HCT116 (cell line): ENCODE results near the gene ZNF48. TPM values are rescaled to one million over a fixed set of nuclear protein-coding genes. Genes with fewer than 3 reads are reported as not detected.

Experiments used
- ATAC-seq: fragments of 200-7000 bp; cut with Tn5 transposase; 2 replicates; pipeline ENCODE4 v1.9.1; 2020; ENCODE audit warnings: mild to moderate bottlenecking, moderate library complexity
- BruUV-seq: library from RNA; stranded (reverse); fragments of 400-500 nt; replicated peaks from 2 replicates; lab custom pipeline; 2021; lab: Mats Ljungman, UMichigan
- CTCF ChIA-PET: fragments of 300-600 bp; sonication (Branson Sonifier 250); formaldehyde crosslinking; loops from one replicate; lab custom pipeline; 2021; ENCODE audit warnings: antibody characterized with exemption; lab: Charles Lee
- POLR2A ChIA-PET: fragments of 300-600, 350-600 bp; sonication (Branson Sonifier 250); formaldehyde crosslinking; loops from one replicate; lab custom pipeline; 2021; ENCODE audit warnings: antibody characterized with exemption; lab: Charles Lee
- RAD21 ChIA-PET, 2 experiments: fragments of 300-600 bp; sonication (Branson Sonifier 250); formaldehyde crosslinking; loops; one replicate each; lab custom pipeline; 2023; ENCODE audit warnings: low total read pairs in 2 of 2; ENCODE audit not compliant: uncharacterized antibody in 2 of 2, unreplicated experiment in 2 of 2, low non-redundant PET in 1 of 2; lab: Charles Lee
- DNase-seq: peaks from one replicate; pipeline ENCODE4 v3.0.0-alpha.2; 2010; ENCODE audit warnings: low read depth, low spot score
- H2AFZ ChIP-seq: fragments of 200-600 bp; shearing (Covaris generic), sonication (generic); 2 replicates; pipeline ENCODE4 v1.6.1; 2017; ENCODE audit warnings: low read depth, mixed run types, mixed read lengths, antibody characterized with exemption, low read length; ENCODE audit not compliant: poor library complexity, severe bottlenecking
- H3K27ac ChIP-seq: 2 replicates; pipeline ENCODE4 v1.5.1; 2012; ENCODE audit warnings: low read depth, low read length
- H3K27me3 ChIP-seq: fragments of 200-600 bp; sonication (generic); 2 replicates; pipeline ENCODE4 v1.6.1; 2016; ENCODE audit warnings: mixed run types, low read length, mixed read lengths; ENCODE audit not compliant: insufficient read depth
- H3K36me3 ChIP-seq, 2 experiments: fragments of 200-500 bp in 1 of 2; fragments of 200-600 bp in 1 of 2; sonication (Bioruptor generic) in 1 of 2; sonication (generic) in 1 of 2; 2 replicates each; pipeline versions ENCODE4 v1.5.1 to v1.6.1; 2014 to 2016; ENCODE audit warnings: low read length in 2 of 2, inconsistent platforms in 1 of 2, mixed read lengths in 1 of 2, mixed run types in 1 of 2; ENCODE audit not compliant: insufficient read depth in 2 of 2, control insufficient read depth in 1 of 2
- H3K4me1 ChIP-seq, 2 experiments: fragments of 200-600 bp in 1 of 2; sonication (generic) in 1 of 2; 2 replicates each; pipeline versions ENCODE4 v1.5.1 to v1.6.1; 2012 to 2017; ENCODE audit warnings: low read length in 2 of 2, inconsistent platforms in 1 of 2, mild to moderate bottlenecking in 1 of 2, mixed read lengths in 1 of 2, mixed run types in 1 of 2, moderate library complexity in 1 of 2; ENCODE audit not compliant: insufficient read depth in 2 of 2, control insufficient read depth in 1 of 2
- H3K4me2 ChIP-seq: fragments of 200-600 bp; sonication (generic); 2 replicates; pipeline ENCODE4 v1.6.1; 2017; ENCODE audit warnings: mixed run types, low read length, mixed read lengths
- H3K4me3 ChIP-seq, 2 experiments: fragments of 200-600 bp in 1 of 2; sonication (generic) in 1 of 2; replicated peaks in 1 of 2; 2 replicates each; pipeline ENCODE4 v1.5.1; 2011 to 2016; ENCODE audit warnings: low read length in 2 of 2, control low read depth in 1 of 2, low read depth in 1 of 2, mild to moderate bottlenecking in 1 of 2, mixed read lengths in 1 of 2, mixed run types in 1 of 2
- H3K79me2 ChIP-seq: fragments of 200-600 bp; sonication (generic); 2 replicates; pipeline ENCODE4 v1.6.1; 2017; ENCODE audit warnings: mild to moderate bottlenecking, mixed run types, low read length, moderate library complexity, mixed read lengths; ENCODE audit not compliant: insufficient read depth
- H3K9ac ChIP-seq: fragments of 200-600 bp; sonication (generic); 2 replicates; pipeline ENCODE4 v1.6.1; 2016; ENCODE audit warnings: low read length, mixed read lengths
- H3K9me2 ChIP-seq: fragments of 200-600 bp; sonication (generic), shearing (Covaris generic); 2 replicates; pipeline ENCODE4 v1.6.1; 2017; ENCODE audit warnings: mixed run types, mild to moderate bottlenecking, moderate library complexity; ENCODE audit not compliant: insufficient read depth
- H3K9me3 ChIP-seq, 2 experiments: fragments of 200-500 bp in 1 of 2; fragments of 200-600 bp in 1 of 2; sonication (Bioruptor generic) in 1 of 2; sonication (generic) in 1 of 2; 2 replicates each; pipeline ENCODE4 v1.6.1; 2014 to 2017; ENCODE audit warnings: low read length in 2 of 2, mixed read lengths in 2 of 2, inconsistent platforms in 1 of 2, low read depth in 1 of 2, mild to moderate bottlenecking in 1 of 2, mixed run types in 1 of 2, moderate library complexity in 1 of 2; ENCODE audit not compliant: control insufficient read depth in 1 of 2, insufficient read depth in 1 of 2
- H4K20me1 ChIP-seq: fragments of 200-600 bp; sonication (generic), shearing (Covaris generic); 2 replicates; pipeline ENCODE4 v1.6.1; 2017; ENCODE audit warnings: mixed run types, mild to moderate bottlenecking, moderate library complexity; ENCODE audit not compliant: insufficient read depth
- EGR1 ChIP-seq: IDR thresholded peaks from 2 replicates; pipeline ENCODE4 v1.6.1; 2012; ENCODE audit warnings: low read depth
- ELF1 ChIP-seq: IDR thresholded peaks from 2 replicates; pipeline ENCODE4 v1.6.1; 2012; ENCODE audit warnings: low read depth, borderline replicate concordance
- EZH2phosphoT487 ChIP-seq: fragments of 200-600 bp; IDR thresholded peaks from 2 replicates; pipeline ENCODE4 v1.6.1; 2018; ENCODE audit warnings: antibody characterized with exemption, borderline replicate concordance
- RAD21 ChIP-seq: IDR thresholded peaks from 2 replicates; pipeline ENCODE4 v1.6.1; 2012; ENCODE audit warnings: low read depth, mild to moderate bottlenecking
- YY1 ChIP-seq: IDR thresholded peaks from 2 replicates; pipeline ENCODE4 v1.6.1; 2011; ENCODE audit warnings: low read length, low read depth, moderate library complexity, mild to moderate bottlenecking; ENCODE audit not compliant: insufficient replicate concordance; ENCODE audit errors: extremely low read depth
- intact Hi-C: fragments of 100-400 bp; cut with micrococcal nuclease; formaldehyde crosslinking; loops from 2 replicates; pipeline ENCODE4 v1.10.0; 2022
- total RNA-seq: library from RNA; stranded (reverse); gene quantifications from one replicate; pipeline ENCODE4 v1.2.1, GENCODE V29; 2021; ENCODE audit not compliant: unreplicated experiment
- TF ChIP-seq, protein P1 (sequence below), 3 experiments: fragments of 200-600 bp in 1 of 3; sonication (generic) in 1 of 3; IDR thresholded peaks in 2 of 3; conservative IDR thresholded peaks in 1 of 3; 2 replicates each; pipeline ENCODE4 v1.5.1; 2012 to 2017; ENCODE audit warnings: low read depth in 2 of 3, low read length in 2 of 3, antibody characterized with exemption in 1 of 3, borderline replicate concordance in 1 of 3, control low read depth in 1 of 3, mild to moderate bottlenecking in 1 of 3, mixed read lengths in 1 of 3, mixed run types in 1 of 3, moderate library complexity in 1 of 3; ENCODE audit not compliant: insufficient read depth in 1 of 3

The ZNF48 gene
- total RNA-seq, 1 experiment from 2014 or later, result 17.9 TPM

- POLR2A ChIA-PET, result interaction anchor here (0.7 to 1.5 kb wide), 6 partner anchors 8 to 317 kb away, joined by 3 to 9 read pairs (median 4); partner anchors contain the start of genes TBX6 and ZNF48
- no TSS peak for BruUV-seq
- peaks cover 48% of the 10 kb centered on the region for H3K79me2 ChIP-seq
- RAD21 ChIA-PET, result interaction anchor here (0.6 to 0.9 kb wide), 5 partner anchors 9 to 297 kb away, joined by 3 to 6 read pairs (median 3); partner anchors contain the start of gene GDPD3 (in 1 of the 2)
- peaks cover 18 to 39% of the 10 kb centered on the region in 2 experiments for H3K4me1 ChIP-seq
- H3K9ac ChIP-seq, result 0 out of 2 replicates have a peak overlapping the region, but pooled peaks have one; percentile 25
- intact Hi-C loops, result loop anchor here (2.0 to 5.0 kb wide), 2 partner anchors 39 to 317 kb away; partner anchors contain the start of genes TBC1D10B and TBX6
- H3K9me3 ChIP-seq, result no peaks in the 10 kb centered on the region
- no peaks in the 10 kb centered on the region for H3K27me3 ChIP-seq
- H3K27ac ChIP-seq, result peak overlapping the region; percentile 63
- CTCF ChIA-PET, result interaction anchor here (0.6 to 2.1 kb wide), 28 partner anchors 9 to 745 kb away, joined by 3 to 34 read pairs (median 4); partner anchors contain the start of genes CD2BP2, DCTPP1, GDPD3 and TBC1D10B
- peak overlapping the region in 1 of 2 experiments; percentile 7; a peak in 1 of 4 replicates for H3K4me3 ChIP-seq
- ATAC-seq (peak; percentile 67), DNase-seq (peak; percentile 78)
- H2AFZ ChIP-seq, result no peak overlapping the region
- H3K4me2 ChIP-seq, result peak overlapping the region; percentile 88
- peaks cover 6 to 25% of the 10 kb centered on the region in 2 experiments; a peak in 1 of 4 replicates for H3K36me3 ChIP-seq
- H4K20me1 ChIP-seq, result no peaks in the 10 kb centered on the region
- TF ChIP-seq EZH2phosphoT487 (no peak), ELF1 (no peak), RAD21 (peak; percentile 94), EGR1 (no peak), YY1 (peak; percentile 39)
- TF ChIP-seq, protein P1, sequence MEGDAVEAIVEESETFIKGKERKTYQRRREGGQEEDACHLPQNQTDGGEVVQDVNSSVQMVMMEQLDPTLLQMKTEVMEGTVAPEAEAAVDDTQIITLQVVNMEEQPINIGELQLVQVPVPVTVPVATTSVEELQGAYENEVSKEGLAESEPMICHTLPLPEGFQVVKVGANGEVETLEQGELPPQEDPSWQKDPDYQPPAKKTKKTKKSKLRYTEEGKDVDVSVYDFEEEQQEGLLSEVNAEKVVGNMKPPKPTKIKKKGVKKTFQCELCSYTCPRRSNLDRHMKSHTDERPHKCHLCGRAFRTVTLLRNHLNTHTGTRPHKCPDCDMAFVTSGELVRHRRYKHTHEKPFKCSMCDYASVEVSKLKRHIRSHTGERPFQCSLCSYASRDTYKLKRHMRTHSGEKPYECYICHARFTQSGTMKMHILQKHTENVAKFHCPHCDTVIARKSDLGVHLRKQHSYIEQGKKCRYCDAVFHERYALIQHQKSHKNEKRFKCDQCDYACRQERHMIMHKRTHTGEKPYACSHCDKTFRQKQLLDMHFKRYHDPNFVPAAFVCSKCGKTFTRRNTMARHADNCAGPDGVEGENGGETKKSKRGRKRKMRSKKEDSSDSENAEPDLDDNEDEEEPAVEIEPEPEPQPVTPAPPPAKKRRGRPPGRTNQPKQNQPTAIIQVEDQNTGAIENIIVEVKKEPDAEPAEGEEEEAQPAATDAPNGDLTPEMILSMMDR (IDR thresholded peaks at IDR 0.05 in 2 of 3, conservative IDR thresholded peaks at IDR 0.05 in 1 of 3; ENCODE audit: borderline replicate concordance in 1 of 3, insufficient read depth in 1 of 3, low read depth in 2 of 3, low read length in 2 of 3), result peak; percentile 91 to 98 (median 96)
- H3K9me2 ChIP-seq, result no peaks in the 10 kb centered on the region
These were observed 14.2 kb downstream of the ZNF48 start for GRCh38 chr16:30409125-30410060.
